Calu3 (cell line): ENCODE results near the gene KIT. TPM values are rescaled to one million over a fixed set of nuclear protein-coding genes. Genes with fewer than 3 reads are reported as not detected.
A peak's percentile ranks its signal among the peaks of the same experiment; 100 is the strongest.

Source experiments
- BruUV-seq: library from RNA; stranded (reverse); fragments of 400-500 nt; replicated peaks from 2 replicates; lab custom pipeline; 2021; lab: Mats Ljungman, UMichigan
- CTCF ChIA-PET: fragments of 300-600 bp; sonication (Branson Sonifier 250); formaldehyde crosslinking; loops from one replicate; lab custom pipeline; 2022; ENCODE audit warnings: antibody characterized with exemption; lab: Charles Lee
- DNase-seq: peaks from one replicate; pipeline ENCODE4 v3.0.0; 2022
- H3K27ac Mint-ChIP-seq: one replicate; pipeline ENCODE4 v1.8.0; 2022; ENCODE audit warnings: mixed read lengths; ENCODE audit not compliant: unreplicated experiment
- H3K27me3 Mint-ChIP-seq: one replicate; pipeline ENCODE4 v1.8.0; 2022; ENCODE audit warnings: mixed read lengths; ENCODE audit not compliant: unreplicated experiment
- H3K36me3 Mint-ChIP-seq: one replicate; pipeline ENCODE4 v1.8.0; 2022; ENCODE audit warnings: mild to moderate bottlenecking, moderate library complexity, mixed read lengths; ENCODE audit not compliant: insufficient read depth, unreplicated experiment
- H3K4me1 Mint-ChIP-seq: one replicate; pipeline ENCODE4 v1.8.0; 2022; ENCODE audit warnings: mild to moderate bottlenecking, low read depth, mixed read lengths; ENCODE audit not compliant: unreplicated experiment
- H3K4me3 Mint-ChIP-seq: one replicate; pipeline ENCODE4 v1.8.0; 2022; ENCODE audit warnings: mild to moderate bottlenecking, low read depth, moderate library complexity, mixed read lengths; ENCODE audit not compliant: unreplicated experiment
- H3K9me3 Mint-ChIP-seq: one replicate; pipeline ENCODE4 v1.8.0; 2022; ENCODE audit warnings: low read depth, mixed read lengths; ENCODE audit not compliant: unreplicated experiment
- intact Hi-C: fragments of 100-400 bp; cut with micrococcal nuclease; formaldehyde crosslinking; loops from one replicate; pipeline ENCODE4 v1.10.0; 2022; ENCODE audit not compliant: unreplicated experiment
- total RNA-seq: library from RNA; stranded (reverse); gene quantifications from 2 replicates; pipeline ENCODE4 v1.2.3, GENCODE V29; 2022
- TF ChIP-seq, protein P1 (sequence below): fragments of 200-600 bp; IDR thresholded peaks from one replicate; pipeline ENCODE4 v1.8.0; 2022; ENCODE audit warnings: antibody characterized with exemption; ENCODE audit not compliant: unreplicated experiment

Gene KIT
- total RNA-seq, 1 experiment from 2014 or later, result not detected

DNA sequence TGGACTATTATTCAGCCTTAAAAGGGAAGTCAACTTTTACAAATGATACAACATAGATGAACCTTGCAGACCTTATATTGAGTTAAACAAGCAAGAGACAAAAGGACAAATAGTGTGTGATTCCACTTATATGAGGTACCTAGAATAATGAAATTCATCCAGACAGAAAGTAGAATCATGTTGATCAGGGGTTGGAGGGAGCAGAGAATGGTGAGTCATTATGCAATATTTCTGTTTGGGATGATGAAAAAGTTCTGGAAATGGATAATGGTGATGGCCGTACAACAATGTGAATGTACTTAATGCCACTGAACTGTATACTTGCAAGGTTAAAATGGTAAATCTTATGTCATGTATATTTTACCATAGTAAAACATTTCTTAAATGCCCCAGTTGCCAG, 22.1 kb downstream of the KIT start:
- BruUV-seq, result no TSS peak

GRCh38 chr4:54683616-54684346, 26.0 kb downstream of the KIT start:
- no peak overlapping the region for H3K27ac Mint-ChIP-seq
- no peaks in the 10 kb centered on the region for H3K4me1 Mint-ChIP-seq
- H3K9me3 Mint-ChIP-seq, result no peaks in the 10 kb centered on the region
- TF ChIP-seq, protein P1, sequence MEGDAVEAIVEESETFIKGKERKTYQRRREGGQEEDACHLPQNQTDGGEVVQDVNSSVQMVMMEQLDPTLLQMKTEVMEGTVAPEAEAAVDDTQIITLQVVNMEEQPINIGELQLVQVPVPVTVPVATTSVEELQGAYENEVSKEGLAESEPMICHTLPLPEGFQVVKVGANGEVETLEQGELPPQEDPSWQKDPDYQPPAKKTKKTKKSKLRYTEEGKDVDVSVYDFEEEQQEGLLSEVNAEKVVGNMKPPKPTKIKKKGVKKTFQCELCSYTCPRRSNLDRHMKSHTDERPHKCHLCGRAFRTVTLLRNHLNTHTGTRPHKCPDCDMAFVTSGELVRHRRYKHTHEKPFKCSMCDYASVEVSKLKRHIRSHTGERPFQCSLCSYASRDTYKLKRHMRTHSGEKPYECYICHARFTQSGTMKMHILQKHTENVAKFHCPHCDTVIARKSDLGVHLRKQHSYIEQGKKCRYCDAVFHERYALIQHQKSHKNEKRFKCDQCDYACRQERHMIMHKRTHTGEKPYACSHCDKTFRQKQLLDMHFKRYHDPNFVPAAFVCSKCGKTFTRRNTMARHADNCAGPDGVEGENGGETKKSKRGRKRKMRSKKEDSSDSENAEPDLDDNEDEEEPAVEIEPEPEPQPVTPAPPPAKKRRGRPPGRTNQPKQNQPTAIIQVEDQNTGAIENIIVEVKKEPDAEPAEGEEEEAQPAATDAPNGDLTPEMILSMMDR, result peak; percentile 41
- CTCF ChIA-PET, result interaction anchor here (1.0 kb wide), 1 partner anchor 277 kb away, joined by 3 read pairs; no protein-coding TSS in a partner anchor
- intact Hi-C loops, result loop anchor here (2.0 kb wide), 1 partner anchor 277 kb away; no protein-coding TSS in a partner anchor
- H3K36me3 Mint-ChIP-seq, result peaks cover 8% of the 10 kb centered on the region
- no peaks in the 10 kb centered on the region for H3K27me3 Mint-ChIP-seq
- DNase-seq, result peak; percentile 51
- BruUV-seq, result no TSS peak
- H3K4me3 Mint-ChIP-seq, result no peak overlapping the region

More for the DNA sequence above, 22.1 kb downstream of the KIT start:
- Mint-ChIP-seq H3K27me3 (no peaks in the 10 kb centered on the region), H3K4me1 (no peaks in the 10 kb centered on the region), H3K36me3 (peaks cover 8% of the 10 kb centered on the region), H3K27ac (no peak overlapping the region), H3K9me3 (no peaks in the 10 kb centered on the region), H3K4me3 (no peak overlapping the region)
- TF ChIP-seq, protein P1, result no peak
- DNase-seq, result no peak
- intact Hi-C loops, result no loop called here
- CTCF ChIA-PET, result no interaction called here

DNA sequence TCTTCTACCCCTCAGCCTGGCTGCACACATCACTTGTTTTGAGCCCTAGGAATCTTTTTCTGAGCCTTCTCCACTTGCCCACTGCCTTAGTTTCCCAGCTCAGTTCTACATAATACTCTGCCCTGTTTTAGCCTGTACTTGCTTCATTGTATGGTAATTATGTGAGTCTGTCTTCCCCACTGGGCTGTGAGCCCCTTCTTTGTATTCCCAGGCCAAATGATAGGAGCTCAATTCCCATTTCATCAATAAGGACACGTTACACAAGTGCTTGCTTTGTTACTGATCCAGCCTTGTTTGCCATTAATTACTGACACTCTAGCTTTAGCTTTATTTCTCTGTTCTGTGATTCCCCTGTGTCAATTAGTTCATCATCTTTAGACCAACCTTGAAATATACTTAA, 28.1 kb downstream of the KIT start:
- no peaks in the 10 kb centered on the region for H3K9me3 Mint-ChIP-seq
- no TSS peak for BruUV-seq
- no peaks in the 10 kb centered on the region for H3K4me1 Mint-ChIP-seq
- peaks cover 3% of the 10 kb centered on the region for H3K27me3 Mint-ChIP-seq
- CTCF ChIA-PET, result no interaction called here
- no peak for DNase-seq
- peaks cover 8% of the 10 kb centered on the region for H3K36me3 Mint-ChIP-seq
- no peak overlapping the region for H3K4me3 Mint-ChIP-seq
- intact Hi-C loops, result no loop called here
- TF ChIP-seq, protein P1, result no peak
- no peak overlapping the region for H3K27ac Mint-ChIP-seq

- intact Hi-C loops, result no loop called here
- H3K4me3 Mint-ChIP-seq, result no peak overlapping the region
- H3K9me3 Mint-ChIP-seq, result no peaks in the 10 kb centered on the region
- peaks cover 26% of the 10 kb centered on the region for H3K27me3 Mint-ChIP-seq
- BruUV-seq, result no TSS peak
- H3K36me3 Mint-ChIP-seq, result peaks cover 8% of the 10 kb centered on the region
- DNase-seq, result no peak
- CTCF ChIA-PET, result no interaction called here
- no peak overlapping the region for H3K27ac Mint-ChIP-seq
- no peaks in the 10 kb centered on the region for H3K4me1 Mint-ChIP-seq
- TF ChIP-seq, protein P1, result no peak
Observed at GRCh38 chr4:54687887-54688841, 30.4 kb downstream of the KIT start.
